HG03196 (cell line): ENCODE measurements around the gene KCNH2.
"Not testable (repeated sequence)": the region's sequence is repeated elsewhere in the genome, so short reads cannot be mapped to it uniquely, and the experiment has no call there.

Source experiments
- ATAC-seq: cut with Tn5 transposase; IDR thresholded peaks from one replicate; pipeline ENCODE4 v1.9.1; 2021; ENCODE audit not compliant: unreplicated experiment

The KCNH2 gene

DNA sequence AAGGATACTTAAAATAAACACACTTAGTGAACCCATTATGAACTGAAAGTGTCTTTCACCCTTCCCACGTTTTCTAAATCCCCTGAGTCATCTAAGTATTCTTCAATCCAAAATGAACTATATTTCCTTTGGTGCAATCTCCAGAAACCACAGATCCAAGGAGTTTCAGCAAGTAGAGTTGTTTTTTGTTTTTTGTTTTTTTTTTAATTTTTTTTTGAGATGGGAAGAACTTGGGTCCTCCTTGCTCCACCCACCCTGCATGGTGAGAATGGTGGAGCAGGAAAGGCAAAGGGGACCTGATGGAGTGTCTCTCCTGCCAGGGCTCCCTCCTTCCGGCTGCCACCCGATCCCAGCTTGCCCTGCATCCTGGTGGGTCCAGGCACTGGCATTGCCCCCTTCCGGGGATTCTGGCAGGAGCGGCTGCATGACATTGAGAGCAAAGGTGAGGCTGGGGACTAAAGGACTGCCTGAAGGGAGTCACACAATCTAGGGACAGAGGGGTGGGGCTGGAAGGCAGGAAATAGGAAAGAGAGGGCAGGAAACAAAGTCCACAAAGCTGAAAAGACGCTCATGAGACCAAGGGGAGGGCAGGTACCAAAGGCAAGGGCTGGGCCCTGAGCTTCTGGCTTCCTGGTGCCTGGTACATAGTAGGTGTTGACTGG lies 34.0 kb upstream of the KCNH2 start:
- no peak for ATAC-seq

DNA sequence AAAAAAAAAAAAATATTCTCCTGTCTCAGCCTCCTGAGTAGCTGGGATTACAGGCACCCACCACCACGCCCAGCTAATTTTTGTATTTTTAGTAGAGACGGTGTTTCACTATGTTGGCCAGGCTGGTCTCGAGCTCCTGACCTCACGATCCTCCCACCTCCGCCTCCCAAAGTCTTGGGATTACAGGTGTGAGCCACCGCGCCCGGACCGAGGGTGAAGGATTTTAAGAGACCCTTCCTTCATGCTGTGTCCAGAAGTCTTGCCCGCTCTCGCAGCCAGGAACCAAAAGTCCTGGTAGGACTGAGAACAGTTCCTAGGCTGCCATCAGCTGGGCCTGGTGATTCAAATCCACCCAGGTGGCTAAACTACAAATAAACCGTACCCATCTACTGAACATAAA lies 33.5 kb upstream of the KCNH2 start:
- ATAC-seq, result not testable (repeated sequence)

- no peak for ATAC-seq
These were observed 32.9 kb upstream of the KCNH2 start for GRCh38 chr7:151011097-151011409.

- ATAC-seq, result no peak
These were observed 32.4 kb upstream of the KCNH2 start for GRCh38 chr7:151010307-151011096.

DNA sequence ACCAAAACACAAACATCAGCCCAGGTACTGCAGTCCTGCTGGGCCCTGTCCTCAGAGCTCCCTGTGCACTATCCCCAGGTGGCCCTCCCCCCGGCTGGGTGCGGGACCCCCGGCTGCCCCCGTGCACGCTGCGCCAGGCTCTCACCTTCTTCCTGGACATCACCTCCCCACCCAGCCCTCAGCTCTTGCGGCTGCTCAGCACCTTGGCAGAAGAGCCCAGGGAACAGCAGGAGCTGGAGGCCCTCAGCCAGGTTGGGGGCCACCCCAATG lies 31.9 kb upstream of the KCNH2 start:
- ATAC-seq, result no peak

GRCh38 chr7:151009327-151010036 lies 31.4 kb upstream of the KCNH2 start:
- ATAC-seq, result no peak

DNA sequence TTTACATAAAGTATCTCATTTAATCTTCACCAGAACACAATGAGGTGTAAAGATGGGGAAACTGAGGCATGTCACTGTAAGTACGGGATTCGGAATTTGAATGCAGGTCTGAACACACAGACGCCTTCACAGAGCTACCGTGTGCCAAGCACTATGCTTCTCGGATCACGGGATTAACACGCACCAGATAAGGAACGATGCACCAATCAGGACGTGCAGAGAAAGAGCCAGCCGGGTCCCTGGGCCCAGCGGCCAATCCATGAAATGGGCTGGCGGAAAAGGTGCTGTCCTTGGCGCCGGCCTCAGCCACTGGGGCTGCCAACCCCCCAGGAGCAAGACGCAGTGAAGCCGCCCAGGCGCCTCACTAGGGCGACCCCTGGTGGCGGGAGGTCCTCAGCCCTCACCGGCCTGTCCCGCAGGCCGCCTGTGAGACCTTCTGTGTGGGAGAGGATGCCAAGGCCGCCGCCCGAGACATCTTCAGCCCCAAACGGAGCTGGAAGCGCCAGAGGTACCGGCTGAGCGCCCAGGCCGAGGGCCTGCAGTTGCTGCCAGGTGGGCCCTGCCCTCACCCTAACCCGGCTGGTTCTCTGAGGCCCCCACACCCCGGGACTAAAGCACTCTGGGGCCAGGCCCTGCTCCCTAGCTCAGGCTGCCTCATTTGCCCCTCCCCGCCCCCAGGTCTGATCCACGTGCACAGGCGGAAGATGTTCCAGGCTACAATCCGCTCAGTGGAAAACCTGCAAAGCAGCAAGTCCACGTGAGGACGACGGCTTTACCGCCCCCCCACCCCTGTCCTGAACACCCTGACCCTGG lies 30.6 kb upstream of the KCNH2 start:
- no peak for ATAC-seq

- no peak for ATAC-seq
These were observed 30.0 kb upstream of the KCNH2 start for GRCh38 chr7:151008143-151008510.

GRCh38 chr7:151007469-151007898 lies 29.4 kb upstream of the KCNH2 start:
- ATAC-seq, result no peak

GRCh38 chr7:151006590-151007300 lies 28.6 kb upstream of the KCNH2 start:
- no peak for ATAC-seq

- no peak for ATAC-seq
These were observed 27.4 kb upstream of the KCNH2 start for GRCh38 chr7:151005566-151005965.

- ATAC-seq, result no peak
These were observed 25.5 kb upstream of the KCNH2 start for GRCh38 chr7:151003572-151003971.

DNA sequence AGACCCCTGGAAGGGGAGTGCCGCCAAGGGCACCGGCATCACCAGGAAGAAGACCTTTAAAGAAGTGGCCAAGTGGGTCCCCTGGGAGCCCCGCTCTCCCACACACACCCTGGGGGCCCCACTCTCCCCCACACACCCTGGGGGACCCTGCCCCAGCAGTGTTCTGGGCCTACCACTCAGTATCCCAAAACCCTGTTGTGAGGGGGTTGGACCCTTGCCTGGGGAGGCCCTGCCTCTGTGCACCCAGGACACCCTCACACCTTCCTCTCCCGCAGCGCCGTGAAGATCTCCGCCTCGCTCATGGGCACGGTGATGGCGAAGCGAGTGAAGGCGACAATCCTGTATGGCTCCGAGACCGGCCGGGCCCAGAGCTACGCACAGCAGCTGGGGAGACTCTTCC lies 23.4 kb upstream of the KCNH2 start:
- ATAC-seq, result no peak

DNA sequence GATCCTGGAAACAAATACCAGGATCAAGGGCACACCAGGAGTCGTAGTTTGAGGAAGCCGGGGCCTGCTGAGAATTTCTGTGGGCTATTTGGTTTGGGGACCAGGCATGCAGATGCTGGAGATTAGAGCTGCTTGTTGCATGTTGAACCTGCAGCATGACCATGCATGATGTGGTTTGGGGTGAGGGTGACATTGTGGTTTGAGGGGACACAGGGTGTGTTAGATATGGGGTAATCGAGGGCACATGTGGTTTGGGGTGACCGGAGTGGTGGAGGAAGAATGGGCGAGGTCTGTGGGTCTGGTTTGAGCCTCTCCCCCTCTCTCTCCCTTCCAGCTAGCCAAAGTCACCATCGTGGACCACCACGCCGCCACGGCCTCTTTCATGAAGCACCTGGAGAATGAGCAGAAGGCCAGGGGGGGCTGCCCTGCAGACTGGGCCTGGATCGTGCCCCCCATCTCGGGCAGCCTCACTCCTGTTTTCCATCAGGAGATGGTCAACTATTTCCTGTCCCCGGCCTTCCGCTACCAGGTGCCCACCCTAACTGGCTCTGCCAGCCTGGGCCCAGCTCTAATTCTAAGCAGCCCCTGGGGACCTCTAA lies 22.9 kb upstream of the KCNH2 start:
- no peak for ATAC-seq

GRCh38 chr7:150999497-151000230 lies 21.5 kb upstream of the KCNH2 start:
- no peak for ATAC-seq

DNA sequence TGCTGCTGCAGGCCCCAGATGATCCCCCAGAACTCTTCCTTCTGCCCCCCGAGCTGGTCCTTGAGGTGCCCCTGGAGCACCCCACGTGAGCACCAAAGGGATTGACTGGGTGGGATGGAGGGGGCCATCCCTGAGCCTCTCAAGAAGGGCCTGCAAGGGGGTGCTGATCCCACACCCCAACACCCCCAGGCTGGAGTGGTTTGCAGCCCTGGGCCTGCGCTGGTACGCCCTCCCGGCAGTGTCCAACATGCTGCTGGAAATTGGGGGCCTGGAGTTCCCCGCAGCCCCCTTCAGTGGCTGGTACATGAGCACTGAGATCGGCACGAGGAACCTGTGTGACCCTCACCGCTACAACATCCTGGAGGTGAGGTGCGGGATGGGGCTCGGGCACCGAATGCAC lies 20.9 kb upstream of the KCNH2 start:
- ATAC-seq, result no peak

- no peak for ATAC-seq
These were observed 20.2 kb upstream of the KCNH2 start for GRCh38 chr7:150998341-150998740.

DNA sequence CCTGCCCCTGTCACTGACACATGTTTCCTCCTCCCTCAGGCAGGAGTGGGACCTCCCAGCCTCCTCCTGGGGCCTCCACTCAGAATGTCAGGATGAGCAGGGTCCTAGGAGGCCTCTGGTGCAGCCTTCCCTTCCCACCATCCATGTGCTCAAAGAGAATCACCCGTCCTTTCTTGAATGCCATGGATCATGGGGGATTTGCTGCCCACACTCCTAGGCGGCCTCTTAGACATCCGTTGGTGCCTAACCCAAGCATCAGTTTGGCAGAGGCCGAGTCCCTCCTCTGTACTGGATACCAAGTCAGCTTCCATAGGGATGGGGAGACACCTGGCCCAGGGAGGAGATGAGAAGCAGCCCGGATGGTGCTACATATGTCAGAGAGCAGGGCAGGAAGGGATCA lies 19.7 kb upstream of the KCNH2 start:
- ATAC-seq, result no peak

DNA sequence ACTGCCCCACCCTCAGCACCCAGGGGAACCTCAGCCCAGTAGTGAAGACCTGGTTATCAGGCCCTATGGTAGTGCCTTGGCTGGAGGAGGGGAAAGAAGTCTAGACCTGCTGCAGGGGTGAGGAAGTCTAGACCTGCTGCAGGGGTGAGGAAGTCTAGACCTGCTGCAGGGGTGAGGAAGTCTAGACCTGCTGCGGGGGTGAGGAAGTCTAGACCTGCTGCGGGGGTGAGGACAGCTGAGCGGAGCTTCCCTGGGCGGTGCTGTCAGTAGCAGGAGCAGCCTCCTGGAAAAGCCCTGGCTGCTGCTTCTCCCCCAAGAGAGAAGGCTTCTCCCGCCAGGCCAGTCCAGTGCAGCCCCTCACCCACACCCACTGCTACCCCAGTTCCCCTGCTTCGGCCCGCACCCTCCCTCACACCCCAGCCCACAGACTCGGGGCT lies 19.0 kb upstream of the KCNH2 start:
- ATAC-seq, result no peak
